Psoas muscle (tissue), 8 donors: ENCODE data around the gene ADGRG6. TPM values are rescaled to one million over a fixed set of nuclear protein-coding genes. Genes with fewer than 3 reads are reported as not detected.

Experiments used
- ATAC-seq, 4 donors: fragments of 200-7000 bp; cut with Tn5 transposase; one replicate each; pipeline ENCODE4 v1.9.1; 2020; ENCODE audit warnings: moderate library complexity in 3 of 4, mild to moderate bottlenecking in 2 of 4
- DNase-seq, 2 donors: peaks; one replicate each; pipeline ENCODE4 v3.0.0-alpha.2; 2020
- H3K27ac ChIP-seq: fragments of 200-600 bp; one replicate; pipeline ENCODE4 v1.8.0; 2022
- H3K27me3 ChIP-seq, 3 donors: fragments of 200-600 bp in 1 of 3; one replicate each; pipeline versions ENCODE4 v1.6.1 to v1.8.0; 2013 to 2022; ENCODE audit warnings: low read length in 2 of 3, mild to moderate bottlenecking in 2 of 3, moderate library complexity in 1 of 3; ENCODE audit not compliant: insufficient read depth in 3 of 3
- H3K36me3 ChIP-seq, 2 donors: fragments of 200-600 bp in 1 of 2; one replicate each; pipeline versions ENCODE4 v1.6.1 to v1.8.0; 2013 to 2022; ENCODE audit warnings: low read depth in 1 of 2, mild to moderate bottlenecking in 1 of 2, moderate library complexity in 1 of 2; ENCODE audit not compliant: insufficient read depth in 1 of 2
- H3K4me1 ChIP-seq: fragments of 200-600 bp; one replicate; pipeline ENCODE4 v1.8.0; 2022
- H3K4me3 ChIP-seq: fragments of 200-600 bp; one replicate; pipeline ENCODE4 v1.8.0; 2022; ENCODE audit warnings: mild to moderate bottlenecking
- H3K9me3 ChIP-seq: fragments of 200-600 bp; one replicate; pipeline ENCODE4 v1.8.0; 2022
- whole genome bisulfite sequencing, 3 donors: extraction: QIAGEN DNeasy Blood & Tissue Kit; methylation state at CpG; one replicate each; pipeline versions ENCODE4 v1.1.6 to v1.1.7; 2013; 5-methylcytosine and 5-hydroxymethylcytosine counted together
- intact Hi-C, 2 donors: fragments of 100-400 bp; cut with DNase I; formaldehyde crosslinking; loops; one replicate each; pipeline versions ENCODE4 v1.11.0 to v1.14.2; 2022
- polyA plus RNA-seq, 3 donors: library from polyadenylated mRNA; stranded (reverse); fragments of 200-250 nt; gene quantifications; one replicate each; pipeline ENCODE4 v1.2.3, GENCODE V29; 2013
- total RNA-seq, 4 donors: library from RNA; stranded (reverse); fragmentation: NEBNext Ultra II Directional in 2 of 4; extraction: Animal tissue kit (Norgen Biotek cat#: 25700) in 2 of 4; gene quantifications; one replicate each; pipeline versions ENCODE4 v1.2.1 to v1.2.4, GENCODE V29; 2021 to 2023
- TF ChIP-seq, protein P1 (sequence below): fragments of 200-600 bp; IDR thresholded peaks from one replicate; pipeline ENCODE4 v1.8.0; 2022; ENCODE audit warnings: antibody characterized with exemption
- donor health status: healthy with polysubstance abuse.
- donor health status: DM: no; HTN: no; CAD: no; lungs with moderate emphysema.
- donor health status: Bipolar disorder and iron deficiency.
- donor health status: healthy.
- donor health status: DM: yes; HTN: yes; CAD: no.
- donor health status: DM: no; HTN: no; CAD: no.
- donor health status: DM: no; HTN: no; CAD: no.
- donor health status: DM: yes; HTN: yes; CAD: no.

The ADGRG6 gene
- total and polyA plus RNA-seq, 7 donors: 0.32 to 2.3 (median 0.59) TPM

DNA sequence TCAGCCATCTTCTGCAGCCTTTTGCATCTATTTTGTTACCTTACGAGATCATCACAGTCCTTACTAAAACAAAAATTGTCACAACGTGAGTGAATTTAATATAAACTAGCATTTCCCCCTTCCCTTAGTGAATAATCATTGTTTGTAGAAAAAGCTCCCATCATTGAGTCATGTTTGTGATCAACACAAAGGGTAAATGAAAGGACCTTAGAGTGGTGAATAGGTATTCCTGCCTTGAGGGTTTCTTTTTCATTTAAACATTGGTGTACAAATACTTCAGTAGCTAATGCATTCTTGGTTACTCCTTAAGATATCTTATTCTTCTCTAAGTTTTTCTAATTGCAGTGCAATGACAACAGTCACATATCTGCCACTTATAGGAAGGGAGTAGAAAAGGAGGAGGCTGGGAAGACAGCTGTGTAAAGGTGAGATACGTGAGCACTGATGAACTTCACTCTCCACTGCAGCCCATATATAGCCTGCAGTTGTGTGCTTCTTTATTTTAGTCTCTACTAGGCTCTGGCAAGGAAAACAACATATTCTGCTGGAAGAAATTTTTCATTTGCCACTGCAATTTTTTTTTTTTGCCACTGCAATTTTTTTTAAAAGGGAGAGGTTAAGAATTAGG is 27.8 kb downstream of the ADGRG6 start:
- Histone ChIP-seq H3K4me3 (no peak overlapping the region), H3K36me3 (no peaks in the 10 kb centered on the region), H3K4me1 (no peaks in the 10 kb centered on the region), H3K27me3 (no peaks in the 10 kb centered on the region), H3K27ac (no peak overlapping the region), H3K9me3 (no peaks in the 10 kb centered on the region)
- 75 to 78% (median 76%) methylated on average over 3 of the region's 3 CpGs for WGBS, 3 donors
- TF ChIP-seq, protein P1, sequence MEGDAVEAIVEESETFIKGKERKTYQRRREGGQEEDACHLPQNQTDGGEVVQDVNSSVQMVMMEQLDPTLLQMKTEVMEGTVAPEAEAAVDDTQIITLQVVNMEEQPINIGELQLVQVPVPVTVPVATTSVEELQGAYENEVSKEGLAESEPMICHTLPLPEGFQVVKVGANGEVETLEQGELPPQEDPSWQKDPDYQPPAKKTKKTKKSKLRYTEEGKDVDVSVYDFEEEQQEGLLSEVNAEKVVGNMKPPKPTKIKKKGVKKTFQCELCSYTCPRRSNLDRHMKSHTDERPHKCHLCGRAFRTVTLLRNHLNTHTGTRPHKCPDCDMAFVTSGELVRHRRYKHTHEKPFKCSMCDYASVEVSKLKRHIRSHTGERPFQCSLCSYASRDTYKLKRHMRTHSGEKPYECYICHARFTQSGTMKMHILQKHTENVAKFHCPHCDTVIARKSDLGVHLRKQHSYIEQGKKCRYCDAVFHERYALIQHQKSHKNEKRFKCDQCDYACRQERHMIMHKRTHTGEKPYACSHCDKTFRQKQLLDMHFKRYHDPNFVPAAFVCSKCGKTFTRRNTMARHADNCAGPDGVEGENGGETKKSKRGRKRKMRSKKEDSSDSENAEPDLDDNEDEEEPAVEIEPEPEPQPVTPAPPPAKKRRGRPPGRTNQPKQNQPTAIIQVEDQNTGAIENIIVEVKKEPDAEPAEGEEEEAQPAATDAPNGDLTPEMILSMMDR: no peak
- intact Hi-C loops: no loop called here
- ATAC-seq (no peak), DNase-seq (no peak)

DNA sequence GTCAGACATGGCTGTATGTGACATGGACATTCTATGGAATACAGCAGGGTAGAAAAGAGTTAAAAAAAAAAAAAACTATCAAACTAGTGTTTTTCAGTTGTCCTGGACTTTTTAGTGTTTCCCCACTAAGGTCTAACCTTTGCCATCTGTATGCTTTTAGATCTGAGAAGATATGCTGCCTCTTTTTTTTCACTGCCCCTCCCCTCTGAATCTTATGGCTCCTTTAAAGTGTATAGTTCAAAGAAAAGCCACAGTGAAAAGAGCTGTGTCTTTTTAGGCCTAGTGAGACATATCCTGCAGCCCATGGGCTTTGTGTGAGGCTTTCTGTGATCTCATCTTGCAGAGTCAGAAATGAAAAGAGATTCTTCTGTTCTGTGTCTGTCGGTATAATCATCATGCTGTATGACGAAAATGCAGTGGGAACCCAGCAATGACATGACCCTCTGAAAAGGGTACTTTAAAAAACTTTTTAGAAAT is 29.3 kb downstream of the ADGRG6 start:
- TF ChIP-seq, protein P1: no peak
- Histone ChIP-seq H3K9me3 (no peaks in the 10 kb centered on the region), H3K27me3 (no peaks in the 10 kb centered on the region), H3K36me3 (no peaks in the 10 kb centered on the region), H3K27ac (no peak overlapping the region), H3K4me1 (no peaks in the 10 kb centered on the region), H3K4me3 (no peak overlapping the region)
- ATAC-seq (no peak), DNase-seq (no peak)
- intact Hi-C loops: no loop called here
- 53 to 60% (median 55%) methylated on average over 2 of the region's 2 CpGs for WGBS, 3 donors

DNA sequence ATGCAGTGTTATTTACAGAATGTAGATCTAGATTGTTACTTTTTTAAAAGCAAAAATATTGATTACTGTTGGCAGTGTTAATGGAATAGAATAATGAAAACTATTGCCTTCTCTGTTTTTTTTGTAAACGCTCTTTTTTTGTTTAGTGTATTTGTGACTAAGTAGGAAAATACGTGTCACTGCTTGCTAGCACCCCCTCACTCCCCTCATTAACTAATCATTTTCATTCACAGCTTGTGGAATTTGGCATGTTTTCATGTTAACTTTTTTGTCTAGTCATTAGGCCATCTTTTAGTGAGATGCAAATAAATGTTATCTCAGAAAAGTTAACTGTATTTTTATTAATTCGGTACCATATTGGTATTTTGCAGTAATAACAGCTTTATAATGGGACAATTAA is 29.8 kb downstream of the ADGRG6 start:
- Histone ChIP-seq H3K27me3 (no peaks in the 10 kb centered on the region), H3K9me3 (no peaks in the 10 kb centered on the region), H3K36me3 (no peaks in the 10 kb centered on the region), H3K4me1 (no peaks in the 10 kb centered on the region), H3K27ac (no peak overlapping the region), H3K4me3 (no peak overlapping the region)
- WGBS, 3 donors: 81 to 88% (median 83%) methylated on average over 3 of the region's 3 CpGs
- intact Hi-C loops: no loop called here
- TF ChIP-seq, protein P1: no peak
- no peak for DNase-seq
- ATAC-seq: no peak

DNA sequence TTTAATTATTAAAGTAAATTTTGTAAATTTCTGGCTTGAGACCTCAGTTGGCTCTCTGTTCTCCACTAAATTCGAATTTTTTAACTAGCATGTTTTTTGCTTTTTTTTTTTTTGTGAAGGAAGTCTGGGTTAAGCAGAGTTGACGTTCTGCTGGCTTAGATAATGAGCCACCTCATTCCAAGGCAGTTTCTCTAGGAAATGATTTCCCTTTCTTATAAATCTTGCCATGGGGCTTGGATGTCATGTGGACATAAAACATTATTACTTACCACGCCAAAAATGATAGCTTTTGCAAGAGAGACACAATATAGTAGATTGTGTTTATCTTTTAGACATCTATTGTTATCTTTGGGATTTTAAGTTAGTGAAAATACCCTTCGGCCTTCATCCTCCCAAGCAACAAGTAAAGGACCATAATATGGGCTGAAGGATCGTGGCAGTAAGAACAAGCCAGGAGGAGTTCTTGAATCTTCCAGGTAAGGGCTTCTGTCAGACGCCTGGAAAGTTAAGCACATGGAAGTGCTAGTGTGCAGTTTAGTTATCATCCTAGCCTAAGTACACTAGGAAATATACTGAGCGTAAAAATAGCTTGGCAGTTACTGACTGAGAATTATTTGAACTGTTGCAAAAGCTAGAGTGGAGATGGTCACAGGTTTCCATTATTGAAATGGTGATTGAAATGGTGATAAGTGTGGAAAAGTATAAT is 30.7 kb downstream of the ADGRG6 start:
- no peak overlapping the region for H3K27ac ChIP-seq
- H3K27me3 ChIP-seq: no peaks in the 10 kb centered on the region
- ATAC-seq (no peak), DNase-seq (no peak)
- H3K4me1 ChIP-seq: no peaks in the 10 kb centered on the region
- whole genome bisulfite sequencing, 3 donors: 69 to 76% (median 72%) methylated on average over 7 of the region's 7 CpGs
- TF ChIP-seq, protein P1: no peak
- no peaks in the 10 kb centered on the region for H3K9me3 ChIP-seq
- no peaks in the 10 kb centered on the region for H3K36me3 ChIP-seq
- no peak overlapping the region for H3K4me3 ChIP-seq
- intact Hi-C loops: no loop called here
